EL (cell line): ENCODE results near the gene SLC38A10.

Experiments
- DNase-seq: peaks from one replicate; pipeline ENCODE4 v3.0.0-alpha.2; 2016

Gene SLC38A10

DNA sequence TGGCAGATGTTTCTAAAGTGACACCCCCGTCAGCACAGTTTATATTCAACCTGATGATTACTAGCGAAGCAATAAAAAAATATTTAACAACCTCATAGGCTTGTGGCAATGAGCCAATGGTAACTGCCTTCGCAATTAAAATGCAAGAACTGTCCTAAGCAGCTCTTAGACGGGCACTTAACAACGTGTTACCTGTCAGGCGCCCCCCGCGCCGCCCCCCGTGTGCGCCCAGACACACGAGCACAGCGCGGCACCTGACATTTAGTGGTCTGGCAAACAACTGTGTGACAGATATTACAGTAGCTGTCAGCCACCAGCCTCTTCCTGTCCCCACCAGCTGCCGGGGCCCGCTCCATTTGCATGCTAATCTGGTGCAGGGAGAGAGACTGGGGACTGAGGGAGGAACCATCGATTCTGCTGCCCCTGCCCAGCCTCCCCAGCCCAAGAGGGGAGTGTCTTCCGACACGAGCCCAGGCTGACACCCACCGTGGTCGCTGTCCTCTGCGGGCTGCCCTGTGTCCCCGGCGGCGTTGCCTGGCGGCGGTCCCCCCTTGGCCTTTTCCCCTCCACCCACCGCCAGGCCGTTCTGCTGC is 43.3 kb downstream of the SLC38A10 start:
- no peak for DNase-seq

DNA sequence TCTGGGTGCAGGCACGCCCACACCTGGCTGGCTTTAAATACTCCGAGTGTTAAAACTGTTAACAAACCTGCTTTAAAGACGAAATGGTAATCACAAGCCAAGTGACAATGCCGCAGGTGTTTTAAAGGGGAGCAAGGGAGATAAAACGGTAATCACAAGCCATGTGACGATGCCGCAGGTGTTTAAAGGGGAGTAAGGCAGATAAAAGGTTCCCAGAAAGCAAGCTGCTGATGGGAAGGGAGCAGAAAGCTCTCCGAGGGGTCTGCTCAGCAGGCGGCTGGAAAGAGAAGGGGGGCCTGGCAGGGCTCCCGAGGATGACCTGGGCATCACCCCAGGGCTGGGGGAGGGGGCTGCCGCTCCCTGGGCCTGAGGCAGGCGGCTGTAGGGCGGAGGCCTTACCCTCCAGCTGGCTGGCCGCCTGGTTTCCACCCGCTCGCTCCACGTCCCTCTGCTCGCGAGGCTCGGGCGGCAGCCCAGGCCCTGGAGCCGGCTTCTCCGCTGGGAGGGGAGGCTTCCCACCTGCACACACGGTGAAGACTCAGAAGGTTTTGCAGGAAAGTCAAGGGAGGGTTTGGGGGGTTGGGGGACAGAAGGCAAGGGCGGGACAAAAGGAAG is 43.9 kb downstream of the SLC38A10 start:
- no peak for DNase-seq

DNA sequence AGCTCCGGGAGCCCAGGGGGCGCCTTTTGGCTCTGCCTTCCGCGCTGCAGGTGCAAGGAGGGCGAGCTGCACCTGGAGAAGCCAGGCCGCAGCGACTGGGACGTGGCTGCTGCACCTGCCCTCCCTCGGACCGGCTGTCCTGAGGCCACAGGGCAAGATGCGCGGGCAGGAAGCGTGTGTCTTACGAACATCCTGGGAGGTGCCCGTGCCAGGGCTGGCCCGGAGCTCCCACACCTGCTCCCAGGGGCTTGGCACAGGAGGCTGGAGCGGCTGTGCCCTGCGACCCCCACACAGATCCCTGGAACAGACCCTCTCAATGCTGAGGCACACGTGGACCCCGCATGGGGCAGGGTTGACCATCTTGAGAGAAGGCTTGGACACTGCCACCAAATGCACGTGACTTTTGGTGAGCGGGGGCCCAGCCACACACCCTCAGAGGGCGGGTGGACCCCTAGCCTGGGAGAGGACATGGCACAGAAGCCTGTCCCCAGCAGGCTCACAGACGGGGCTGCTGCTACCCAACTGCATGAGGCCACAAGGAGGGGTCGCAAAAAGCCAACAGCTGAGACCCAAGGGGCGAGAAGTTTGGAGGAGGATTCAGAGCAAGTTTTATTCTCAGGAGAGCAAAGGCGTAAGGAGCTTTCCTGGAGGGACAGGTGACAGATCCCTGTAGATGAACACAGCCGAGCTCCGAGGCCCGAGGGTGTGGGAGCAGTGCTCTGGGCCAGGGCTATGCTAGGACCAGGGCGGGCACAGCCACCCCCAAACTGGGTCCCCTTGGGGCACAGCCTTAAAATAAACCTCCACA is 44.6 kb downstream of the SLC38A10 start:
- no peak for DNase-seq

DNA sequence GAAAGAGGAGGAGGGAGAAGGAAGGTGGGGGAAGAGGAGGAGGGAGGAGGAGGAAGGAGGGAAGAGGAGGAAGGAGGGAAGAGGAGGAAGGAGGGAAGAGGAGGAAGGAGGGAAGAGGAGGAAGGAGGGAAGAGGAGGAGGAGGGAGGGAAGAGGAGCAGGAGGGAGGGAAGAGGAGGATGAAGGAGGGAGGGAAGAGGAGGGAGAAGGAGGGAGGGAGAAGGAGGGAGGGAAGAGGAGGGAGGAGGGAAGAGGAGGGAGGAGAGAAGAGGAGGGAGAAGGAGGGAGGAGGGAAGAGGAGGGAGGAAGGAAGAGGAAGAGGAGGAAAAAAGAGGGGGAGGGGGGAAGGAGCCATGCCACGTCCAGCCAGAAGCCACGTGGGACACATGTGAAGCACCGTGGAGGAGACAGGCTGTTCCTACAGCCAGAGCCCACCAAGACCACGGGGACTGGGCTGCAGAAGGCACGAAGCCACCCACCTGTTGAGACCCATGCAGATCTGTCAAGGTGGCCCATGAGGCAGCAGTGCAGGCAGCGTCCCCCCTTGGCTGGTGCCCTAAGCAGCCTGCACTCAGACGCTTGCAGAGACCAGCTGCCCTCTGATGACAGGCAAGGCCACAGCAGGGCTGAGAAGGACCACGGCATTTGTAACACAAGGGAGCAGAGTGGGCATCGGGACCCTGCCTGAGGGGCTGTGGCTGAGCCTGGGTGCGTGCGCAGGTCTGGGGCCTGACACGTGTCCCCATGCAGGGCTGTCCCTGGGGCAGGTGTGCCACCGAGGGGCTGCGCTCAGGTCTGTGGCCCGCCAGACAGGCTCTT is 45.7 kb downstream of the SLC38A10 start:
- peak; percentile 39 for DNase-seq

DNA sequence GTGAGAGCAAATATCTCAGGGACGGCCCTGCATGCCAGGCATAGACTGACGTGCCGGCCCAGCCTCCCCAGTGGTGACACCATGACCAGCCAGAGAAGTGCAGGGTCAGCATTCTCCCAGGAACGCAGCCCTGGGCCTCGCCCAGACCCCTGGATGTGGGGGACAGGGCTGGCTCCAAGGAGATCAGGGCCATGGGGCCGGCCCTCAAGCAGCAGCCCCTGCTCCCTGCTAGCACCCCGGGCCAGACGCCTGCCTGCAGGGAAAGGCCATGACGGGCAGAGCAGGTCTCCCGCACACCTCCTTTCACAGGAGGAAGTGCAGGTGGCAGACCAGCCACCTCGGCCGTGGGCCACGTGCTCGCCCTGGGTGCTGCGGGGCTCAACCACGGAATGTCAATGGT is 46.5 kb downstream of the SLC38A10 start:
- no peak for DNase-seq

DNA sequence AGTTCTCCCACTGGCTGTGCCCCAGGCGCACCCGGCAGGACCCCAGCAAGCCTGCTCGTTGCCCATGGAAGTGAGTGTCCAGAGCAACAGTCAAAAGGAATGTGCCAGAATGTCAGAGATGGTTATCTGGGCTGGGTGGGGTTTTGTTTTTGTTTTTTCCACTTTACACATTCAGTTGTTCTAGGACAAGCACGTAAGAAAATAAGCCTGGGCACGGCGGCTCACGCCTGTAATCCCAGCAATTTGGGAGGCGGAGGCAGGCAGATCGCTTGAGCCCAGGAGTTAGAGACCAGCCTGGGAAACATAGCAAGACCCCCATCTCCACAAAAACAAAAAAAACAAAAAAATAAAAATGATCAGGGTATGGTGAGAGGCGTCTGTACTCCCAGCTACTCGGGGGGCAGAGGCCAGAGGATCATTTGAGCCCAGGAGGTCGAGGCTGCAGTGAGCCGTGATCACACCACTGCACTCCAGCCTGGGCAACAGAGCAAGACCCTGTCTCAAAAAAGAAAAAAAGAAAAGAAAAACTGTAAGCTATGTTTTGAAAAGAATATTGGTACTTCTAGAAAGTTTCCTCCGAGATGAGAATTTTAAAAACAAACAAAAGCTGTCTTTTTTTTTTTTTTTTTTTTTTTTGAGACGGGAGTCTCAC is 47.6 kb downstream of the SLC38A10 start:
- DNase-seq, result no peak

DNA sequence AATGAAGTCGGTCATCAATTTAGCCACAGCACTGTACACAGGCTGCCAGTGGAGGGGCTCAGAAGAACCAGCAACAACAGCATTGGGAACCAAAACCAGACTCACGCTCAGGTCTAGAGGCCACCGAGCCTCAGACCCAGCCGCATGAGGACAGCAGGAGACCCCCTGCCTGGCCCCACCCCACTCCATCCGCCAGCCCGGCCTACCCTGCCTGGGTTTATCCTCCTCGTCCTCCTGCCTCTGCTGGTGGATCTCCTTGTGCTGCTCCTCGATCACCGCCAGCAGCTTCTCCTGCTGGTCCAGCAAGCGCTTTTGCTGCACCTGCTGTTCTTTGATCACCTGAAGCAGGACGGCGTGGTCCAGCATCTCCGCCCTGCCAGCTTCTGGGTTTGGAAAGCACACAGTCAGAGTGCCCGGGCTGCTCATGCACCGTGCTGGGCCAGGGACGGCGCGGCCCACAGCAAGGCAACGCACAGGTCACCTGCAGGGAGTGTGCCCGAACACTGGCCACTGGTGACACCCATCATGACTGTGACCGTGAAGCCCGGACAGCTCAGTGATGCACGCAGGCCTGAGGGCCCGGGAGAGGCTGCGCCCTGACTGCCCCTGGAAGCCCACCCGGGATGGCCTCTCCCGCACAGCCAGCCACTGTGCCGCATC is 48.3 kb downstream of the SLC38A10 start:
- no peak for DNase-seq

DNA sequence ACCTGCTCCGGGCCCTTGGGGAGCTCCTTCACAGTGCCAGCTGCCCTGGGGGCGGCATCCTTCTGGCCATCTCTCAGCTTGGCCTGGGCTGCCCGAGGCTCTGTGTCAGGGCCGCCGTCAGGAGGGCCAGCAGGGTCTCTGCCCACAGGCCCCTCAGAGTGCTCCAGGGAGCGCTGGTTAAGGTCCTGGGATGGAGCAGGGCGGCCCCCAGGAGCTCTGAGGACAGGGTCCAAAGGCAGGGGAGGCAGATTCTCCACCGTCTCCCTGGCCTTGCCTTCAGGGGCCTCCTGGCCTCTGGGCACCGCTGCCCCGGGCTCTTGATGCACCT is 48.8 kb downstream of the SLC38A10 start:
- no peak for DNase-seq

DNA sequence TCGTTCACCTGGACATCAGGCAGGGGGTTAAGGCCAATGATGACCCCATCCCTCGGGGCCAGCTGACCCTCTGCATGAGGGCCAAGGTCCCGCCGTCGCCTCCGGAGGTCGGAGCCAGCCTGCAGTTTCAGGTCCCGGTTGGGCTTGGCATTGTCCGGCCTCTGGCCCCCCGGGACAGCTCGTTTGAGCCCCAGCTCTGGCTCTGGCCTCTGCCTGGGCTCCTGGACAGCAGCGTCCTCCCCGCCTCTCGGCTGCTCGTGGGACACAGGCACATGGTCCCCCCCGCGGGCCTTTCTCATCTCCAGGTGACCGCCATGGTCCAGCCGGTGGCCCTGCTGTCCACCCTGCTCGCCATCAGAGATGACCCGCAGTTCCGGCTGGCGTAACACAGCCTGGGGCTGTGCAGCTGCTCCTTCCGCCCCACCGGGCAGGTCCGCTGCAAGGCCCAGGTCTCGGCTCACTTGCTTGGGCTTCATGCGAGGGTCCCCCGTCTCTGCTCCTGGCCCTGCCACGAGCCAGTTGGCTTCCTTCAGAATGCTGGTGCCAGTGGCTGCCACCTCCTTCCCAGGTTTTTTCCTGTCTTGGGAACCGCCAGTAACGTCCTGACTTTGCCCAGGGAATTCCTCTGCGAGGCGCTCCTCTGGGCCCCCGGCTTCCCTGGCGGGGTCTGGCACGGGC is 49.3 kb downstream of the SLC38A10 start:
- no peak for DNase-seq

DNA sequence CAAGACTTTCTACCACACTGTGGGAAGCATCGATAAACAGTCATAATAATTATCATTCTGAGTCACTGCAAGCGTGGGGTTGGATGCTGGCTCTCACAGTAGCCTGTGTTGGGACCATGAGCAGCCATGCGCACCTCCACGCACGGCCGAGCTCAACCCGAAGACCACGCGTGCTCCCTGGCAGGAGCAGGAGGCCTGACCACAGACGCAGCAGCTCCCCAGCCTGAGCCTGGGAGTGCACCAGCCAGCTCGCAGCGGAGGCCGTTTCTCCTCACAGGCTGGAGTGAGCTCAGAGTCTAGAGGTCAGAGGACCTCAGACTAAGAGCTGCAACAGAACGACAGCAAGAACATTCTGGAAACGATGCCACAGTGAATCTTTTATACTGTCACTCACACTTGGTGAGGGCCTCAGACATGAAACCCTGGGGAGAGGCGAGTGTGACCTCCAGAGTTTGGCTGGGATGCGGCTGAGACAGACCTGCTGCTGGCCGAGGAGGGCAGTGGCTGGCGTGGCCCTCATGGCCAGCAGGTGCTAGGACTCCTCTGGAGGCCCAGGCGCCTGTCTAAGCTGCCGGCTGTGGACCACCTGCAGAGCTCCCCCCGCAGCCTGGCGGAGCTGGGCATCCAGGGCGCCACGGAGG is 50.0 kb downstream of the SLC38A10 start:
- DNase-seq, result no peak

DNA sequence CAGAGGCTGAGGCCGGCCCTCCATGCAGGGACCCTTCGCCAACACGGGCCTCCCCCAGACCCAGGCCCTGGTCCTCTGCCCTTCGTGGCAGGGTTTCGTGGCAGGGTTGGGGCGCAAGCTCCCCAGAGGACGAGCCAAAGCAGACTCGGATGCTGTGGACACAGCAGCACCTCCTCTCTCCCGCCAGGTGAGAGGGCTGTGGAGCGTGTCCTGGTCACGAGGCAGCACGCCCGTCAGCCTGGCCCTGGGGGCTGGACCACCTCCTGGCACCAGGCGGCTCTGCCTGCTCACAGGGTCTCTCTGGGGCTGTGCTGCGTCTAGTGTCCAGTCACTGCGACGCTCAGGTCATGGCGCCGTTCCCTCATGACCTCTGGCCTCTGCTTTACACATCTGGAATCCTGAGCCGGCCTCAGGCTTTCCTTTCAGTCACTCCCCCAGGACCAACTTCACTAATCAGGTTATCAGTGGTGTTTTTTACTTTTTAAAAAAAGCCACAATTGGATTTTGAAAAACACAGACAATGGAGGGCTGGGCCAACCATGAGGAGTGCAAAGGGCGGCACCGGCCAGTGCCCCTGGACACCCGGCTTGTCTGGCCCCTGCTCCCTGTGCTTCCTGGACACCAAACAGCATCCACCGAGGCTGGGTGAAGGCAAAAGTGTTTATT is 50.6 kb downstream of the SLC38A10 start:
- no peak for DNase-seq

DNA sequence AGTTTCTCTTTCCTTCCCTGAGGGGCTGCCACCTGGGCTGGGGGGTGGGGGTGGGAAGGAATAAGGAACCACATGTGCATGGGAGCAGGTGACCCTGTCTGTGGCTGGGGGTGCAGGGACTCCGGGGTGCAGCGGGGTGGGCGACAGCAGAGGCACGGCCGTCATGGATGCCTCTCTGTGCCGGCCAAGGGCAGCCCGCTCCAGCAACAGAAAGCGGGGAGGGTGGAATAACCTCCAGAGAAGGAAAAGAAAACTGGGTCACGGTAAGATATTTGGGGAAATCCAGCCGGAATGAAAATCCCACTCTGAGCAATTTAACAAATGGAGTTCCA is 51.8 kb downstream of the SLC38A10 start:
- DNase-seq, result no peak

DNA sequence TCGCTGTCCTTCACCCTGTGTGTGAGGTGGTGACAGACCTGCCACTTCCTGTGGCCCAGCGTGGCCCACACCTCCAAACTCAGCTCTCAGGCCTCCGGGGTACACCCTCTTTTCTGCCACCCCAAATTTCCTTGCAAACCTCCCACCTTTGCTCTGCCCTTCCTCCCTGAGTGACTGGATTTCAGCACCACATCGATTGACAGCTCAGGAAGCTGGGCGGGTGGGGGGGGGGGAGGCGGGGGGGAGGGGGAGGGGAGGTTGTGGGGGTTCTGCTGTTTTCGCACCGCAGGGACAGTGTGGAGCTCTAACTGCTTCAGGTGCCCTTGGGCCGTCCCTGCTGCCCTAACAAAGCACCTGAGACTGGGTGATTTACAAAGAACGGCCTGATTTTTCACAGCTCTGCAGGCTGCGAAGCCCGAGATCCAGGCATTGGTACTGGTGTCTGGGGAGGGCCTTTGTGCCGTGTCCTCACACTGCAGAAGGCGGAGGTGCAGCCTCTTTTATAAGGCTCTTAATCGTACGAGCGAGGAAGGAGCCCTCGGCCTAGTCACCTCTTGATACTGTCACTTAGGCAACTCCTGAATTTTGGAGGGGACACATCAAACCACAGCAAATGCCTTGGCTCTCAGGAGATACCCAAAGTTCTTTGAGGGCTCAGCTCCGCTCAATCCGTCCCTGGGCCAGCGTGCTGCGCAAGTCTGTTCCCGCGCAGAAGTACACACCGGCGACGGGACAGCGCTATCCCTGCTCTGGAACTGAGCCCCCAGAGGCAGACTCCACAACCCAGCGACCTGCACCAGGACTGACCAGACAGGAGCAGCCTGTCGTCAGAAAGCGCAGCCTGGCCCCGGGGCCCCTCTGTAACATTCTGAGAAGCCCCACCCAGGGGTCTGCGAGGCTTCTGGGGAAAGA is 52.4 kb downstream of the SLC38A10 start:
- no peak for DNase-seq

DNA sequence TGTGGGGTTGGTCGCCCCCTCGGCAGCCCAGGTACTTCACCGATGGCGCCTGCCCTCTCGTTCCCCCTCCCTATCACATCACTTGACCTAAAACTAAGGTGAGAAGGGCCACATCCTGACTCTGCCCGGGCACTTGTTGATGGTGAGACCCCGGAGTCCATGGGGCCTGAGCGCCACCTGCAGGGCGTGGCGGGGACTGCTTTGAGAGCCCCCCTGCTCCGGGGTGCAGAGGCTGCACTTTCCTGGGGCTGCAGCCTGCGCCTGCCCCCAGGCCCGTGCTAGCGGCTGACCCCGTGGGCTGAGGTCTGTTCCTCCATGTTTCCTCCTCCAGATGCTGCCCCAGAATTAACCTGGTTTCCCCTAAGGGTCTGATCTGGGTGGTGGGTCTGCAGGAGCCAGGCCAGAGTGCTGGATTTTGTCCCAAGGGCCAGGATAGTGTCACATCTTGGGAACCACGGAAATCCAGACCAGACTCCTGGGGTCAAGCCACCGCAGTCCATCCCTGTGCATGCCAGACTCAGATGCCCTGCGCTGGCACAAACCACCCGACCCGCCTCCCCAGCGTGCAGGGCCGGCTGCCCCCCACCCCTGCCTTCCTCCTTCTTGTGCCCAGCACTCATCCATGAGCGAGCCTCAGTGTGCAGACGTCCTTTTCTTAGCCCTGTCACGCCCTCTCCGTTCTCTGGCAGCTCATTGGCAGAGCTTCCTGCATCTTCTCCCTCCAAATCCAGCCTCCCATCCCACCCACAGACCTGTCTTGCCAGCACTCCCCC is 53.3 kb downstream of the SLC38A10 start:
- DNase-seq, result peak; percentile 44

DNA sequence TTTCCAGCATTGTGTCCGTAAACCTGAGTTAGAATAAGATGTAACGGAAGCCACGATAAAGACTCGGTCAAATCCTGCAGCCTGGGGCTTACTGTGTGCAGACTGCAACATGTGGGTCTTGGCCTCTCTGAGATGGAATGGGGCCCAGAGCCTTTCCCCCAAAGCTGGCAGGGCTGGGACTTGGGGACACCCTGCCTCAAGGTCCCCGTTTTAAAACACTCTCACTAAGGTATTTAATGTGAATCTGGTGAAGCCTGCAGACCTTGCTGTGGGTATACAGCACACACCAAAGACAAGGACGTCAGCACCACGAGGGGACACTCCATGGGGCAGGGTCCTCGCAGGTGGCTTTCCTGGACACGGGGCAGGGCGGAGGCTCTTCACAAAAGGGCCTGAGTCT is 53.9 kb downstream of the SLC38A10 start:
- DNase-seq, result no peak

DNA sequence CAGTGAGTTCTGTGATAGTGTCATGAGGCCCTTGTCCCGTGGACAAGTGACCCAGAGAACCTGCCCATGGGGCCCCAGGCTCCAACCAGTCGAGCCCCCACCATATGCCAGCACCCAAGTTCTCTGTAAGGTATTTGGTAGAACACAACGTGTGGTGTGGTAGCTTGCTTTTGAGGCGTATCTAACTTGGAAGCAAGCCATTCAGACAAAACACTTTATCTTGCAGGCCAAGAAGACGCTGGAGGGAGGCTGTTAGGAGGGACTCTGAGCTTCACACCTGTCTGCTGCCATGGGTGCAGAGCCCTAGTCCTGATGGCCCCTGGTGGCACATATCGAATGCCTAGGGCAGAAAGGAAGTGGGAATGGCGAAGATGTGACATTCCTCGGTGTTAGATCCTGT is 54.3 kb downstream of the SLC38A10 start:
- no peak for DNase-seq

DNA sequence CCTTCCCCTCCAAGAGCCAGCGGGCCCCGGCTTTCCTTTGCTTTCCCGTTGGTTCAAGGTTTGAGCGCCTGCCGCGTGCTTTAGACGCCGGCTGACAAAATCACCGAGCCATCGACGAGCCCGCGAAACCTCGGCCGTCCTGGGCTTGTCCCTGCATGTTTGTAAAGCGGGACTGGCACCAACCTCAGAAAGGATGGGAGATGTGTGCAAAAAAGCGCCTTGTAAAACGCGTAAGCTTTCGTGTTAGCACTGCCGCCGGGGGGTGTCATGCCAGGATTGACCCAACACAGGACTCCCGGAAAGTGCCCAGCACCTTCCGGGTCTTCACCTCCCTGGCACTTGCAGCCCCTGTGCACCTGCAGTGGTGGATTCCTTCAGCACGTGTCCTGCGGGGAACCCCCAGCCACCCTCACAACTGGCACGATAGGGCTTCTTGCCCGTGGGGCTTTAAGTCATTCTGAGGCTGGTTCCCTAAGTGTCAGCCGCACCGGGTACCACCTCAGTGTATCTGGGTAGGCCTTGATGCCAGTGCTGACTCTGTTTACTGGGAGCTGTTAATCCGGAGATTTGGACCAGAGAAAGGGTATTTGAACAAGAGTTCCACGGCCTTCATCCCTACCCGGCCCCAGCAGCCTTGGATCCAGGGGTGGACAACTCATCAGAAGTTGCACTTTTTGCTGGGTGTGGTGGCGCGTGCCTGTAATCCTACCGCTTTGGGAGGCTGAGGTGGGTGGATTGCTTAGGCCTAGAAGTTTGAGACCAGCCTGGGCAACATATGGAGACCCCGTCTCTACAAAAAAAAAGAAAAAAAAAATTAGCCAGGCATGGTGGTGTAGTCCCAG is 55.2 kb downstream of the SLC38A10 start:
- DNase-seq, result peak; percentile 33
